Inflammatory macrophage (primary cell): ENCODE data around the gene JARID2.

Experiments used
- DNase-seq, 2 donors: peaks; one replicate each; pipeline ENCODE4 v3.0.0-alpha.2; 2020 to 2022

JARID2 gene

DNA sequence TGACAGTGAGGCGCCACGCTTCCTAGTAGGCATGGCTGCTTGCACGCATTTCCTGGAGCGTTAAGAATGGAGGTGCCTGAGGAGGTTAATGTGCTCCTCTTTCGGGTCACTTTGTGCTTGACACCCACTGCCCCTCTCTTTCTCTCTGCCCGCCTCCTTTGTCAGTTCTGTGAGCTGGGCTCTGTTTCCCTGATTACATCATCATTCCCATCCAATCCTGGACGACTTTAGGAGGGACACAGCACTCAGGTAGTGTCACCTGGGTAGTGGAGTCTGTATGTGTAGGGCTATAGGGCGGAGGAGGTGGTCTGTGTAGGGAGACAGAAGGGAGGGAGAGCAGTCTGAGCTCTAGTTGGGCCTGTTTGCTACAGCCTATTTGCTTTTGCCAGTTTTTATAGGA lies 136.8 kb downstream of the JARID2 start:
- no peak for DNase-seq

DNA sequence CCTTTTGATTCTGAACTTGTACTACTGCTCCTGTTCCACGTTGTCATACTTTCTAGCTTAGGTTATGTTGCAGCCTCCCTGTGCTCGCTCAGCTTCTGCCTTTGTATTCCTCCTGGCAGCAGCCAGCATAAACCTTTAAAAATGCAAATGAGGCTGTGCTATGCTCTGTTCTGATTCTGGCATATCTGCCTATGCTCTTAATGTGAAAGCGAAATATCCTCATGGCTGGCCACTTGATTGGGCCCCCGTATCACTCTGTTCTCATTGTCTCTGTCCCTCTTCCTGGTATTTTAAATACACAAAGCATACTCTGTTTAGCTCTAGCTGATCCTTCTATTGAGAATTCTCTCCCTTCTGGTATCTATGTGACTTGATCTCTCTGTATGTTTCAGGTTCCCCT lies 139.0 kb downstream of the JARID2 start:
- DNase-seq: no peak

GRCh38 chr6:15385521-15385920 lies 139.7 kb downstream of the JARID2 start:
- DNase-seq: no peak

DNA sequence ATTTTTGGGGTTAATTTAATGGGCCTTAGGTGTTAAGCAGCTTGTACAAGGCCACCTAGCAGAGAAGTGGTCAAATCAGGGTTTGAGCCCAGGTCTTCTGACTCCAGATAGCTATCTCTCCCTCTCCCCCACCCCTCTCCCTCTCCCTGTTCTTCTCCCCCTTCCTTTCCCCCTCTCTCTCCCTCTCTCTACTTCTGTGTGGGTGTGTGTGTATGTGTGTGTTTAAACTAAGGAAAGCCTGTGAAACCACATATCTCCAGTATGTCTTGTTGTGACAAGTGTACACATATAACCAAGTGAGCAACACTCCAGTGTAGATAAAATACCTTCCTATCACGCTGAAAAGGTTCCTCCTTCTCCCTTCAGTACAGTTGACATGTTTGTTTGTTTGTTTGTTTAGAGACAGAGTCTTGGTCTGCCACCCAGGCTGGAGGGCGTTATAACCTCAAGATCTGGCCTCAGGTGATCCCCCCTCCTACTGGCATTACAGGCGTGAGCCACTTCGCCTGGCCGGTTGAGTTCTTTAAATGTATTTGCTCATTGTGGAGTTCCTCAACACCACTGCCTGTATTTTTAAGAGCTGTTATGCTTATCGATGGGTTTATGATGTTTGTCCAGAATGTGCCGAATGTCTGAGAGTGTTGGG lies 140.4 kb downstream of the JARID2 start:
- no peak for DNase-seq

DNA sequence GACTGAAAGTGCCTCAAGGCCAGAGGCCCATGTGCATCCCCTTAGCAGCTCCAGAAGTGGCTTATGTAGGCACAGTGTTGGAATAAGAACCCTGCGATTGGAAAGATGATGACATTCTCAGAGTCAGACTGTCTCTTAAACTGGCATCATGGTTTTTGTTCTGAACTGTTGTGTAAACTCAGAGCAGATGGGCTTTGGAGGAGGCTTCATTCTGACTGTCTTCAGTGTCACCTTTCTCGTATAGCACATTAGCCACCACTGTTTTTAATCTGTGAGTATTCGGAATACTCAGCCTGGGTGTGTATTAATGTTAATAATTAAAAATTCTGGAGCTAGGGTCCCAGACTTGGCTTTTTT lies 140.9 kb downstream of the JARID2 start:
- DNase-seq: no peak

- DNase-seq: no peak
Observed at GRCh38 chr6:15387118-15387517, 141.2 kb downstream of the JARID2 start.

DNA sequence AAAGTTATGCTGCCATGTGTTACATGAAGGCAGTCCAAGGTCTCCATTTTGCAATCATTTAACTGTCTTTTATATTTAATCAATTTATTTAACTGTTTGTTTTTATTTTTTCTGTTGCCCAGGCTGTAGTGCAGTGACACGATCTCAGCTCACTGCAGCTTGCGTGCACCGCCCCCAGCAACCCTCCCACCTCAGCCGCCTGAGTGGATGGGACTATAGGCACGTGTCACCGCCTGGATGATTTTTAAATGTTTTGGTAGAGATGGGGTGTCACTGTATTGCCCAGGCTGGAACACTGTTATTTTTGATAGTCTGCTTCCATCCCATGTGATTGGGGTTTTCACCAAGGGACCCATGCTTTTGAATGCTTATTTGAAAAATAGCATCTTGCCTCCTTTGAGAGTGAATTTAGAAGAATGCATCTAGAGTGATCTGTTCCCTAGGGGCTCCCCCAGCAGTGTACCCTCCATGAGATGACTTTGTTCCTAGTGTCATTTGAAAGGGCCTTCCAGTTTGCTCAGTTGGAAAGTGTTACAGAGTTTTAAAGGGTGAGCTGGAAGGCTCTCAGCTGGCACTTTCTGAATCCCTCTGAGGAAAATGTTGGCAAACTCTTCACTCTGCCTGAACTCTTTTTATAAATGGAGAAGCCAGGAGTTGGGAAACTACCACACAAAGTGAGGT lies 143.4 kb downstream of the JARID2 start:
- peak; percentile 36 to 40 for DNase-seq

- DNase-seq: peak in 1 of 2 donors; percentile 23
Observed at GRCh38 chr6:15389765-15390723, 144.2 kb downstream of the JARID2 start.

GRCh38 chr6:15391500-15391899 lies 145.6 kb downstream of the JARID2 start:
- DNase-seq: no peak

DNA sequence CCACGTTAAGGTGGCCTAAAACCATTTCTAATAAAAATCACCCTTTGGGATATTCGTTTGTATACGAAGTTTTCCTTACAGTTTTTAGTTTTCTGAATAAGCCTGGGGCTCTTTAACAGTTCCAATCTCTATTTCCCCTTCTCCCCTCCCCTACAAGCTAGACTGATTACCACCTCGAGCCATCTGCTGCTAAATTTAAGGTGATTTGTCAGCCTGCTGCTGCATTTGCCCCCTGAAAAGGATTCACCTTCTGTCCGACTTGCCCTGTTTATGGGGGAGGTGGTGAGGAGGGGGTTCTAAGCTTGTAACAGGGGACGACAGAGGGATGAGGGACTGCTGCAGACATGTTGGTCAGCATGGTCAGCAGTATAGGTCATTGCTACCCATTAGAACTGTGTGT lies 146.3 kb downstream of the JARID2 start:
- no peak for DNase-seq

- no peak for DNase-seq
Observed at GRCh38 chr6:15393605-15394004, 147.7 kb downstream of the JARID2 start.

GRCh38 chr6:15395087-15395486 lies 149.2 kb downstream of the JARID2 start:
- DNase-seq: no peak

DNA sequence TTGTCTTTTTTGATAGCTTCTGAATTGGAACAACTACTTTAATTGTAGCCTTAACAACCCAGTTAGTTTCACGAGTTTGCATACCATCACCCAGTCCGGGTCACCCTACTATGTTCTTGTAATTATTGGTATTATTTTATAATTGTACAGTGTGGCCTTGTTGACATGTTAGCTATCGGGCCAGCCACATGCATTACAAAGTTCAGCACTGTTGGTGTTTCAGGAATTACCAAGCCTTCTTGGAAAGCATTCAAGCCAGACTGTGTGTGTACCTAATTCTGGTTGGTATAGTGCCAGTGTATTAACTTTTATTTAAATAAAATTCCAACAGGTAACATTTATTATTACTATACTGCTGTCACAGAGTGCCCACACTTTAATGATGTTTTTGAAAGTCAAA lies 150.9 kb downstream of the JARID2 start:
- no peak for DNase-seq

DNA sequence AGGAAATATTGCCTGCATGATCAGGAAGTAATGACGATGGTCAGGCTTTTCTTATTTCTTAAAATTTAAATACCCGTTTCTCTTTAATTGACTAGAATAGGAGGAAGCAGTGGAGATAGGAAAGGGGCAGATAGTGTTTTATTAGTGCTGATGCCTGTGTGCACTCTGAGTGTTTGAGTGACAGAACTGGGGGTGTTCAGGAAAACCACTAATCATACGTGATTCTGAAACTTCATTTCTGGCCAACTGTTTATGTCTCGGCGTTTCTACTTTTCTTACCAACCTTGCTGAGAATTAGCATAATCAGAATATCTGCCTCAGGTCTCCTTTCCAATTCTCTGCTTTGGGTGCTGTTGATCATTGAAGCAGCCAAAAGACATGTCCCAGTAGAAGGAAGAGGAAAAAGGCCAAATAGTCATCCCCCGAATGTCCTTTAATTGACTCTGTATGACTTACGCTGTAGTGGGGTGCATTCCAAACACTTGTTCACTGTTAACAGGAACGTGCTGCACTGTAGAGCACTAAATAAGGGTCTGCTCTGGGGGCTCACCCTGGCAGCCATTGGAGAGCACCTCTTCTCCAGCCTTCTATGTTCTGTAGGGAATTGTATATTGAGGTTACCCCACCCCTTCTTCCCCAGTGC lies 152.9 kb downstream of the JARID2 start:
- DNase-seq: peak in 1 of 2 donors; percentile 31

- no peak for DNase-seq
Observed at GRCh38 chr6:15399641-15400470, 154.0 kb downstream of the JARID2 start.

- peak in 1 of 2 donors; percentile 11 for DNase-seq
Observed at GRCh38 chr6:15400572-15401004, 154.7 kb downstream of the JARID2 start.

DNA sequence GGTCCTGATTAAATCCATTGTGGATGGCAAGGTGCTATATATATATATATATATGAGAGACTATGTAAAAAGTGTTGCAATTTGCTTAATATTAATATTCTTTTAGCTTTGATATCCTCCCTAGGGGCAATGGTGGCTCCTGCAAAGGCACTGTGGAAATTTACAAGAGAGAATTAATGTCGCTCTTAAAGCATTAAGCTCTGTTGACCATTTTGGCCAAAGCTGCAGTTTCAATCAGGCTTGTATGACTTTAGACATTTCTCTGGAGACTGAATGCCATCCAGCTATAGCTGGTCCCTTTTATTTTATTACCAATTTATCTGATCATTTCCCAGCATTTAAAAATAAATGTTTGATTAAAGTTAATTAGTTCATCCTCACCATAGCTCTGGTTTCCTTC lies 155.3 kb downstream of the JARID2 start:
- no peak for DNase-seq

DNA sequence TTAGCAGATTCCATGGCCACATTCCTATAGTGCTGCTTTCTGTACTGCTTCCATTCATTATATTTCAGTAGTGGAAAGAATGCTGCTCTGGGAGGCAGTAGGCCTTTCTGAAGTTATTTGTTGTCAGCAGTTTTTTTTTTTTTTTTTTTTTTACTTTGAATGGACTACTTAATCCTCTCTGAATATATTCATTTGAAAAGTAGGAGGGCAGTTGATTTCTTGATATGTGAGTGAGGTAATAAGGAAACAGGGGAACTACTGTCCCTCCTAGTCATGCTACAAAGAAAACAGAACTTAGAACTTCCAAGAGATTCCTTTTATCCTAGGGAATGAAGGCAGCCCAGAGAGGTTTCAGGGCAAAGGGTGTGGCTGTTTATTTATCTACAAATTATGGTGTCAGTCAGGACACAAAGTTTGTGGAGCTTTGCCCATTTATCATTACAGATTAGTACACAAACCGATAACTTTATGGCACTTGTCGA lies 155.9 kb downstream of the JARID2 start:
- peak in 1 of 2 donors; percentile 17 for DNase-seq

DNA sequence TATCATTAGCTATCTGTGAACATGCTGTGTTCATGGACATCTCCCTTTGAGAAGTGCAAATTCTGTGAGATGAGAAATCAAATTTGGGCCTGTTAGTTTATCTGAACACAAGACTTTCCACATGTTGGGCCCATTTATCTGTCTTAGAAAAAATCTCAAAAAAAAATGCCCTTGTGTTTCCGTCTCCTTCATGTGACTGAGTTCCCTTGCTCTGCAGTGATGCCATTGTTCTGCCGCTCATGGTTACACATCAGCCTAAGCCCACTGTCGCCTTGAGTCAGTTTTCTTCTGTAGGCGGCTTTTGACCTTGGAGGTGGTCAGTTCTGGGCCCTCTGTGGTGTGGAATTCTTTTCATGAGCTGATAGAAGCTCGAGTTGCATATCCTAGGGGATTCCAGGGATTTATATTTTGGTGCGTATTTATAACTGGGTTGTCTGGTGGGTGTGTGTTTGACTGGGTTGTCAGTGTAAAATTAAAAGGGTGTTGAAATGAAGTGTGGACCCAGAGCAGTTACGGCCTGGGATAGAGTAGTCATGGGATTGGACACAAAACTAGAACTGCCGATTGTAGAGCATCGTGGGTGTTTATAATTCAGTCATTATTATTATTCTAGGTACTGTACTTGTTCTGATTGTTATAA lies 156.7 kb downstream of the JARID2 start:
- DNase-seq: peak; percentile 38 to 75

DNA sequence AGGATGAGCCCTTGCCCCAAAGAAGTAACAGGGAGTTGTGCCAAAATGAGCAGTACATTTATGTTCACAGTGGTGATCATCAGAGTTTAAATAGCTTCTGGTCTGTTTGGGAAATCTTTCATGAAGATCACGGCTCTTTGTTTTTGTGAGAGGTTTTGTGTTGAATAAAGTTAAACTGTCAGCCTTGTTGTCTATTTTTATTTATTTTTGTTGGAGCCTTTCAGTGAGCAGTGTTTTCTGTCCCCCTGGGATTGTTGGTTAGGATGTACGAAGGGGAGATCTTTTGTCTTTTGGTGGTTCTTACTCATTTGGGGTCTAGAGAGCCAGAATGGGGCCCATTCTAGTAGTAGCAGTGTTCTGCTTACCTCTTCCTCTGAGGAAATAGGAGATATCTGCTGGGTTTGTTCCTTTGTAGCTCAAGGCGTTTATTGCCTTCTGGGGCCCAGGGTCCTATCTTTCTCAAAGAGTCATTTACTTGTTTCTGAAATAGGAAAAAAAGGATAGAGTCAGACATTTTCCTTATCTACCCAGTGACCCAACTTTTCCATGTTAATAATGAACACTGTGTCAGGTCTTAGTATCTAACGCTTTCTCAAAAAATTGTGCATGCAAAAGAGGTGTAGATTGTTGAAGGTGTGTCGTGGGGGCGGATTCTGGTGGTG lies 157.4 kb downstream of the JARID2 start:
- DNase-seq: no peak

GRCh38 chr6:15404685-15404980 lies 158.8 kb downstream of the JARID2 start:
- DNase-seq: no peak
